GM21423 (cell line): ENCODE results near the gene GNAO1.
A peak's percentile ranks its signal among the peaks of the same experiment; 100 is the strongest.

ENCODE experiments used
- ATAC-seq: cut with Tn5 transposase; IDR thresholded peaks from one replicate; pipeline ENCODE4 v1.9.1; 2021; ENCODE audit warnings: mild to moderate bottlenecking, moderate library complexity; ENCODE audit not compliant: unreplicated experiment

GNAO1 gene

DNA sequence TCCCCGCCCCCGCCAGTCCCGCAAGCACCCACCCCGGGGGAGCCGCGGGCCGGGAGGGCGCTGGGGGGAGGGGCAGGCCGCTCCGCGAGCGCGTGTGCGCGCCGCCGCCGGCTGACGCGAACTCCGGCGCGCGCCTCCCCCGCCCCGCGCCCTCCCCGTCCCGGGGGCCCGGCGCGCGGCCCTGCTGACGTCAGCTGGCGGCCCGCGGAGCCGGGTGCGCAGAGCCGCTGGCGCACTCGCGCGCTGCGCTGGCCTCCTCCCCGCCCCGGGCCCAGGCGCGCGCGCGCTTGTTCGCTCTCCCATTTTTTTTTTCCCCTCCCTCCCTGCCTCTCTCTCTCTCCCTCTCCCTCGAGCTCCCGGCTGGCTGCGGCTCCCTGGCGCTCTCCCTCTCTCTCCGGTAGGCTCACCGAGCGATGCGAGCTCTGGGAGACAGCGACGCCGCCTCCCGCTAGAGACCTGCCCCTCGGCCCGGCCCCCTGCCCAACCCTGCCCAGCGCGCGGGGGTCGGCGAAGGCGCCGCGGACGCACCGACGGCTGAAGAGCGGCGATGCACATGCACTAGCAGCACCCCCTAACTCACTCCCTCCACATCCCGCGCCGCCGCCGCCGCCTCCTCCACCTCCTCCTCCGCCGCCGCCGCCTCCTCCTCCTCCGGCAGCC, at the start of gene GNAO1:
Gene GNAO1, plus strand, starts transcription at position 334 of the 660 bp plus-strand sequence. CDS start 747 bp downstream, outside the sequence.
- no peak for ATAC-seq

- ATAC-seq = no peak
These were observed 47.6 kb upstream of the GNAO1 start for GRCh38 chr16:56143666-56144065.

- no peak for ATAC-seq
These were observed 45.9 kb upstream of the GNAO1 start for GRCh38 chr16:56145369-56145768.

- ATAC-seq = no peak
These were observed 39.7 kb upstream of the GNAO1 start for GRCh38 chr16:56151621-56152020.

DNA sequence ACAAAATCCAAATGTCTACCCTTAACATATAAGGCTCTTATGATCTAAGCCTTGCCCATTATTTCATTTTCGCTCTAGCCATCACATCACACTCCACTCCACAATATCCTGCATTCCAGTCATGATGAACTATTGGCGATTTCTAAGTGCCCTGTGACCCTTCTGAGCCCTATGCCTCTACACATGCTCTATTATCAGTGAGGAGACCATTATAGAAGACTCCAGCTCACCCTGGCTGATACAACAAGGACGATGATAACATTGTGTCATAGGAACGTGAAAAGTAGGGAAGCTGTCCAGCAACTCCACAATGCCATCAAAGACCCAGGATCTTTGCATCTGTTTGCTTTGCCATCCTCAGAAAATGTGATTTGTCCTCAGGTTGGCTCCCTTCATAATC, 29.6 kb upstream of the GNAO1 start:
- ATAC-seq = no peak

DNA sequence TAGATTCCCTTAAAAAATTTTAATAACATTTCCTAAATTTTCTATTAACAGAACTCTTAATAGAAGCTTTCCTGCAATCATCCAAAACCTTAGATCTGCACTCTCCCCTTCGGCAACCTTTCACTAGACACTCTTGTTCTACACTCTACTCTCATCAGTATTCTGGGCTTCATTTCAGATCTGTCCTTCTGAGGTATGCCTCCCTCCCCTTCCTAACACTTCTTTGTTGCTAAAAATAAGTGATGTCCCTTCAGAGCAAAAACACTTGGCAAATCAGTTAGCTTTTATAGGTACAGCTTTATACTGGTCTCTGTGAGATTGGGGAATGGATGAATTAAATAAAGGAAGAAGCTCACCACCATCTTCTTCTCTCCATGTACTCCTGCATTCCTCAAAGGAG, 28.2 kb upstream of the GNAO1 start:
- ATAC-seq = no peak

- peak; percentile 60 for ATAC-seq
These were observed 27.4 kb upstream of the GNAO1 start for GRCh38 chr16:56163938-56164337.

- no peak for ATAC-seq
These were observed 26.7 kb upstream of the GNAO1 start for GRCh38 chr16:56164636-56165035.

DNA sequence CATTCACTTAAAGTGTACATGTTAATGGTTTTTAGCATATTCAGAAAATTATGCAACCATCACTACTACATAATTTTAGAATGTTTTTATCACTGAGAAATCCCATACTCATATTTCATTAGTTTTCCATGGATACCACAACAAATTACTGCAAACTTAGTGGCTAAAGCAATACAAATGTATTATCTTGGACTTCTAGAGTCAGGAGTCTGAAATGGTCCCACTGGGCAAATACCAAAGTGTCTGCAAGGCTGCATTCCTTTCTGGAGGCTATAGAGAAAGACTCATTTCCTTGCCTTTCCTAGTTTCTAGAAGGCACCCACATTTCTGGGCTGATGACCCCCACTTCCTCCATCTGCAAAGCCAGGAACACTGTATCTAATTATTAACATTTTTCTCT, 16.9 kb upstream of the GNAO1 start:
- no peak for ATAC-seq

DNA sequence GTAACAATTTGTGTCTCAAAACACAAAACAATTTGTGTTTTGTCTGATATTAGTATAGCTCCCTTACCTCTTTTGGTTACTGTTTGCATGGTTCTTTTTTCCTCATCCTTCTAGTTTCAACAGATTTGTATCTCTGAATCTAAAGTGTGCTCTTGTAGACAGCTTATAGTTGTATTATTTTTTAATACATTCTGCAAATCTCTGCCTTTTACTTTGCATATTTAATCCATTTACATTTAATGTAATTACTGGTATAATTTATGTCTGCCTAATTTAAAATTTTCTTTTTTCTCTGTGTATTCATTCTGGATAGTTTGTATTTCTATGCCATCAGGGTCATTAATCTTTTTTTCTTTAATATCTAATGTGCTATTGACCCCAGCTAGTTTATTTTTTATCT, 9.9 kb upstream of the GNAO1 start:
- no peak for ATAC-seq

GRCh38 chr16:56183266-56183665, 8.0 kb upstream of the GNAO1 start:
- ATAC-seq = no peak

GRCh38 chr16:56190048-56190676, 1.1 kb upstream of the GNAO1 start:
- ATAC-seq = no peak

DNA sequence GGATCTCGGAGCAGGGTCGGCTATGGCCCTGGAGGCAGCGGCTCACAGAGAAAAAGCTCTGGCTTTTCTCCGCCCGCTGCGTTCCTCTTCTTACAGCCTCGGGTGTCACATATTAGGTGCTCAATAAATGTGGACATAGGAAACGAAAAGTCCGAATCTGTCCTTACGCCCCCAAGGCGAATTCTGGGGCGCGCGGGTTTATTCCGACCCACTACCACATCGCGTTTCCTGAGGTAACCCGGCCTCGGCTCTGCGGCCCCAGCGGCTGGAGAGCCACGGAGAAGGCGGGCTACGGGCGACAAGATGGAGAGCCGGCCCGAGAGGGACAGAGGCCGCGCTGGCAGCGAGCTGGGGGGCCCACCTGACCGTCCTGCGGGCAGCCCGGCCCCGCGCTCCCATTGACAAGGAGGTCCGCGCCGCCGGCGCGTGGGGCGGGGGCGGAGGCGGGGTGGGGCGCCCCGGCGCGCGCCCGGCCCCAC, 573 bp upstream of the GNAO1 start:
- ATAC-seq = no peak

DNA sequence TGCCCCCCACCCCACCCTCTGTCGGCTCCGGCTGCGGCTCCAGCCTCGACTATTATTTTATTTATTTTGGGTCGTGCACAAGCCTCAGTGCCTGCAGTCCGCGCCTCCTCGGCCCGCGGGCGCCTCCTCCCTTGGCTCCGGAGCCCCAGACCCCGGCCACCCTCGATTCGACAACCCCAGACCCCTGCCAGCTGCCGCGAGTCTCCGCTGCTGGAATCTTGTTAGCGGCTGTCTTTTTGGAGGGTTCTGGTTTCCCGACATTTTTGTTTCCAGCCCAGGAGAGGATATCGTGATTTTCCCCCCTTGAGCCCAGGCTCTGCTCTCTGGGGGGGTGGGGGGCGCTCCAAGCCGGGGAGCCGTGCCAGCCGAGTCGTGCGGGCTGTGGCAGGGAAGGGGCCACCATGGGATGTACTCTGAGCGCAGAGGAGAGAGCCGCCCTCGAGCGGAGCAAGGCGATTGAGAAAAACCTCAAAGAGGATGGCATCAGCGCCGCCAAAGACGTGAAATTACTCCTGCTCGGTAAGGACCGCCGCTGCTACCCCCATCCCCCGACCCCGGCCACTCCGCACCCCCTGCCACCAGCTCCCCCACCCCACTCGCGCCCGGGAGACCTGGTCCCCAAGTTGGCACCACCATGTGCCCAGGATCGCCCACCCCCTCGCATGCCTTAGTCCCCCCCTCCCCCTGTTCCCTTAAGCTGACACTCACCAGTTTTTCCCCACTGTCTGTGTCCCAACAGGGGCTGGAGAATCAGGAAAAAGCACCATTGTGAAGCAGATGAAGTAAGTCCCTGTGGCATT, 746 bp downstream of the GNAO1 start:
- no peak for ATAC-seq

GRCh38 chr16:56192635-56192945, 1.3 kb downstream of the GNAO1 start:
- no peak for ATAC-seq

DNA sequence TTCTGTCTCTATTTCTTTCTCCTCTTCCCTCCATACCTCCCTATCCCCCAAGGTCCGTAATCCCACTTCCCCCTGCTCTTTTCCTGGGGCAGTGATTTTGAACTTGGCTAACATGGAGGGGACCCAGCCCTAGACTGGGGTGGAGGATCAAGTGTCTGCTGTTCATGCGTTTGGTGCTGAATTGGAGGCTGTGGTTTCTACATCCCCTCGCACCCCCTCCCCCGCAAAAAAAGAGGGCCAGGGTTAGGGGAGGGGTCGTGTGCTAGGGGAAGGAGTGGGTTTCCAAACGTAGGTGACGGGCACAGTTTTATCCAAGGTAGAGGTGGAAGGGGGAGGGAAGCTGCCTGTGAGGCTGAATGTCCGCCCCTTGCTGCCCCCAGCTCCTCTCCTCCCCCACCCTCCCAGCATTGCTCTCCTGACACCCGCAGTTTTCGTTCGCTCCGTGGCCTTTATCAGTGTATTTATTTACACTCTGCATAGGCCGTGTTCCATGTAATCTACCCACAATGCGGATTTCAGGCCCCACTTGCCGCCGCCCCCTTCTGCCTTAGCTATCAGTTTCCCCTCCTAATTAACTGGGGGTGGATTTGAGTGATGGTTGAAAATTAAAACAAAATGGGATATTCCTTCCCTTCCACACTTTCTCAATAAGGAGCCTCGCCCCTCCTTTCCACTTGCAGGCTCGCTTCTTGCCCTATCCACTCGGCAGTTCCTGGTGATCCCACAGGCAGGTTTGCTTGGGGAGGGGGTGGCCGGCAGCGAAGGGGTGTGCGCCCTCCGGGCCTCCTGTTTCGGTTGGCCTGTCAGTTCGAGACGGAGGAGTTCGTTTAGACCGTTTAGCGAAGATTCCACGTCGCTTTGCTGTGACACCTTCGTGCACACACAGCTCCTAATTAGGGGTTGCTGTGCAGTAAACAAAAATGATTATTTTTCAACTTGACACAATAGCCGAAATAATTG, 2.0 kb downstream of the GNAO1 start:
- ATAC-seq = no peak

- no peak for ATAC-seq
These were observed 2.9 kb downstream of the GNAO1 start for GRCh38 chr16:56193951-56194726.

DNA sequence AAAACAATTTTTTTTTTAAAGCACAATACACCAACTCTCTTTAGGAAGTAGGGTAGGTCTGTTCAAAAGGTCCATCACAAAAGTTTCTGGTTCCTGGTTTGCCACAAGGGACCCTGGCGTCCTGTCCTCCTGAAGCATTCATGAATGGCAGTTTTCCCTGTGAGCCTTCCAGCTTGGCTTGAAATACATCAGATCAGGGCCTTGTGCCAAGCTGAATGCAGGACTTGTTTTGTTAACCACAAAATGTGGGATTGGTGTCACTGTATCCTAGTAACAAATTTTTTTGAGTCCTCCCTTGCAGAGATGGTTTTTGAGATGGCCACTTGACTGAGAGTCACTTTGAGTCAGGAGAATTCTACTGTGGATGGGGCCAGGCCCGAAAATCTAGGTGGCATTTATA, 3.9 kb downstream of the GNAO1 start:
- ATAC-seq = no peak

DNA sequence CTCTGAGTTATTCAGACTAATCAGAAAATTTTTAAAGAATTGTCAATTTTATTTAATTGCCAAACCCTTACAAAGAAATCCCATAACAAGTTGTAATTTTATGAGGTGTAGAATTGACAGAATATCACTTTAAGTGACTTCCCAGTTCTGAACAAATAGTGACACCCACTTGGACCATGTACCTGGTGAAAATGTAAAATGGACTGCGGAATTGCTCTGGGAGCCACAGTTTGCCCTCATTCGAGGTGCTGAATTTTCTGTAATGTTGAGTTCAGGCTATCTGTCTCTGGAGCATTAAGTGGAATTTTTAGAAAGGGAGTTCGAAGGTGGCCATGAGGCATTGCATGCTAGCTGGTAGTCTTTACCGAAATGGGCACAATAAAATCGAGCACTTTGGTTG, 5.1 kb downstream of the GNAO1 start:
- no peak for ATAC-seq
